ENCODE data around the gene HDGFL2. TPM values are rescaled to one million over a fixed set of nuclear protein-coding genes. Genes with fewer than 3 reads are reported as not detected.
A peak's percentile ranks its signal among the peaks of the same experiment; 100 is the strongest.

The HDGFL2 gene
- total RNA-seq, 1 donor from 2014 or later, result 92.6 TPM

DNA sequence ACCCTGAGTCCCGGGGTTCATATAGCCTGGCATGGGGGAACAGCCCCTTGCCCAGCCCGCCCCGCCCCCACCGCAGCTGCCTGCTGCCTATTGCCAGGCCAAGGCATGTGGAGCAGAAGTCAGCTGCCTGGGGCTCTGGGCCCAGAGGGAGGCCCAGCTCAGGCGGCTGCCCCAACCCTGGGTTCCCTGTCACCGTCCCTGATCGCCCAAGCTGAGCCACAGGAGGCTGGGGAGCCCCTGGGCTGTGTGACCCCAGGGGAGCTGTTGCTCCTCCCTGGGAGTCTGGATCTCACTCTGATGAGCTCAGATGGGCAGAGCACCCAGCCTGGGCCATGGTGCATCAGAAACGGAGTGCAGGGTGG lies 44.8 kb downstream of the HDGFL2 start:
- Mint-ChIP-seq H3K4me3 (ENCODE audit: low read depth) (no peak overlapping the region), H3K36me3 (ENCODE audit: insufficient read depth) (no peaks in the 10 kb centered on the region), H3K4me1 (ENCODE audit: low read depth) (no peaks in the 10 kb centered on the region), H3K27me3 (peaks cover 17% of the 10 kb centered on the region), H3K27ac (no peak overlapping the region), H3K9me3 (ENCODE audit: low read depth) (no peaks in the 10 kb centered on the region)
- TF ChIP-seq CTCF (IDR thresholded peaks at IDR 0.05; ENCODE audit: unreplicated experiment), result no peak
- DNase-seq (ENCODE audit: low spot score, unreplicated experiment), result no peak

- no peaks in the 10 kb centered on the region for H3K4me1 Mint-ChIP-seq (ENCODE audit: low read depth)
Observed at GRCh38 chr19:4517451-4518057, 45.5 kb downstream of the HDGFL2 start.

GRCh38 chr19:4518345-4519171 lies 46.5 kb downstream of the HDGFL2 start, which contains the start of gene PLIN4:
PLIN4 (minus strand) TSS chr19:4518486; CDS start chr19:4518272, 214 bp downstream.
- Mint-ChIP-seq H3K27me3 (peaks cover 18% of the 10 kb centered on the region), H3K9me3 (ENCODE audit: low read depth) (no peaks in the 10 kb centered on the region), H3K4me3 (ENCODE audit: low read depth) (no peak within 1 kb of the TSS), H3K36me3 (ENCODE audit: insufficient read depth) (no peaks in the 10 kb centered on the region), H3K27ac (no peak within 1 kb of the TSS), H3K4me1 (ENCODE audit: low read depth) (no peaks in the 10 kb centered on the region)
- DNase-seq (ENCODE audit: low spot score, unreplicated experiment), result no peak
- TF ChIP-seq CTCF (IDR thresholded peaks at IDR 0.05; ENCODE audit: unreplicated experiment), result no peak

More at GRCh38 chr19:4517451-4518057, 45.5 kb downstream of the HDGFL2 start:
- no peaks in the 10 kb centered on the region for H3K9me3 Mint-ChIP-seq (ENCODE audit: low read depth)
- H3K27ac Mint-ChIP-seq, result no peak overlapping the region
- H3K4me3 Mint-ChIP-seq (ENCODE audit: low read depth), result no peak overlapping the region
- DNase-seq (ENCODE audit: low spot score, unreplicated experiment), result no peak
- no peaks in the 10 kb centered on the region for H3K36me3 Mint-ChIP-seq (ENCODE audit: insufficient read depth)
- peaks cover 18% of the 10 kb centered on the region for H3K27me3 Mint-ChIP-seq
- no peak for TF ChIP-seq CTCF (IDR thresholded peaks at IDR 0.05; ENCODE audit: unreplicated experiment)

DNA sequence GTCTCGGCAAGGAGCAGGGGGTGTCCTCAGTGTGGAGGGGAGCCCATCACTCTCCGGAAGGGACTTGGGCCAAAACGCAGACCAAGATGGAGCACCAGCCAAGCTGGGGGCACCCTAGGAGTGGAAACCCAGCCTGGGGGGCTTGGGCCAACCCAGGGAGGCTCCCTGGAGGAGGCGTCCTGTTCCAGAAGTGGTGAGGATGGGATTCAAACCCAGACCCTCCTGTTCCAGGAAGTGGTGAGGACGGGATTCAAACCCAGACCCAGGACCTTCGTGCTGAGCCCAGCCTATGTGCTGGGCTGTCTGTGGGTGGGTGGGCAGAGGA lies 47.0 kb downstream of the HDGFL2 start:
- H3K9me3 Mint-ChIP-seq (ENCODE audit: low read depth), result no peaks in the 10 kb centered on the region
- no peak for DNase-seq (ENCODE audit: low spot score, unreplicated experiment)
- TF ChIP-seq CTCF (IDR thresholded peaks at IDR 0.05; ENCODE audit: unreplicated experiment), result no peak
- H3K27ac Mint-ChIP-seq, result no peak overlapping the region
- no peaks in the 10 kb centered on the region for H3K36me3 Mint-ChIP-seq (ENCODE audit: insufficient read depth)
- H3K4me3 Mint-ChIP-seq (ENCODE audit: low read depth), result no peak overlapping the region
- peaks cover 15% of the 10 kb centered on the region for H3K27me3 Mint-ChIP-seq
- no peaks in the 10 kb centered on the region for H3K4me1 Mint-ChIP-seq (ENCODE audit: low read depth)

DNA sequence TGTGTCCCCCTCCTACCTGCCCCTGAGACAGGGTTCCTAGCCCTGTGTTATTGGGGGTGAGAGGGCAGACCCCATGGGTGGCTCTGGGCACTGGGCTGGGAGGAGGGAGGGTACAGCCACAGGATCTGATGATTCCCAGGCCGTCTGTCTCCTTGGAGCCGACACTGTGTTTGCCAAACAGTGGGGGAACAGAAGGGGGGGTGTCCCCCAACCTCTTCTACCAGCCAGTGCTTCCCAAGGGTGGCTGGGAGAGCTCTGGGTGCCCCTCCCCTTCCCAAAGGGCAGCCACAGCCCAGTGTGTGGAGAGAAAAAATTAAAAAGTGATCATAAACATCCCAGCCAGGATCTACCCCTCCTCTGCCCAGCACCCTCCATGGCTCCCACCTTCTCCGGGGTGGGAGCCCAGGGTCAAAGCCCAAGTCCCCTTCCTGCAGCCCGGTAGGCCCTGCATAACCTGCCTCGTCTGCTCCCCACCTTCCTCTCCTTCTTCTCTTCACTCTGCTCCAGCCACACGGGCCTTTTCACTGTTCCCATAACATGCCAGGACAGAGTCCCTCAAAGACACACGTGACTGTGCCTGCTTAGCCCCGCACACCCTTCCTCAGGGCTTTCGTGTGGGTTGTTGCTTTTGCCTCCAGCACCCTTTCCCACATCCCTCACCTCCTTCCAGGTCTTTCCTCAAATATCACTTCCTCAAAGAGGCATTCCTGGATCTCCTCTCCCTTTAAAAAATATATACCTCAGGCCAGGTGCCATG lies 47.6 kb downstream of the HDGFL2 start:
- TF ChIP-seq CTCF (IDR thresholded peaks at IDR 0.05; ENCODE audit: unreplicated experiment), result no peak
- peaks cover 15% of the 10 kb centered on the region for H3K27me3 Mint-ChIP-seq

More for the DNA sequence above, 47.6 kb downstream of the HDGFL2 start:
- DNase-seq (ENCODE audit: low spot score, unreplicated experiment), result no peak
- H3K27ac Mint-ChIP-seq, result peak overlapping the region; percentile 44
- no peak overlapping the region for H3K4me3 Mint-ChIP-seq (ENCODE audit: low read depth)
- no peaks in the 10 kb centered on the region for H3K36me3 Mint-ChIP-seq (ENCODE audit: insufficient read depth)
- no peaks in the 10 kb centered on the region for H3K4me1 Mint-ChIP-seq (ENCODE audit: low read depth)
- H3K9me3 Mint-ChIP-seq (ENCODE audit: low read depth), result no peaks in the 10 kb centered on the region
